ENCODE results near the gene PTPRE.

Gene PTPRE

GRCh38 chr10:127882801-127883459 is 24.0 kb upstream of the PTPRE start:
- DNase-seq (ENCODE audit: extremely low spot score) = no peak
- no peak for TF ChIP-seq CTCF (IDR thresholded peaks at IDR 0.05; ENCODE audit: control extremely low read depth, extremely low read depth, low read depth, missing control alignments)
- CTCF ChIA-PET = interaction anchor here (1.0 to 1.4 kb wide), 2 partner anchors 10 to 21 kb away, joined by 3 read pairs; partner anchors contain the start of gene CLRN3
- POLR2A ChIA-PET = no interaction called here

- no peak for TF ChIP-seq CTCF (IDR thresholded peaks at IDR 0.05; ENCODE audit: control extremely low read depth, extremely low read depth, low read depth, missing control alignments)
- ChIA-PET POLR2A (no interaction called here), CTCF (interaction anchor here (1.0 kb wide), 1 partner anchor 9 kb away, joined by 3 read pairs; the partner anchor contains the start of gene CLRN3)
- DNase-seq (ENCODE audit: extremely low spot score) = no peak
Measured at GRCh38 chr10:127883516-127883915, 23.4 kb upstream of the PTPRE start.

- CTCF ChIA-PET = no interaction called here
- DNase-seq (ENCODE audit: extremely low spot score) = no peak
- TF ChIP-seq CTCF (IDR thresholded peaks at IDR 0.05; ENCODE audit: control extremely low read depth, extremely low read depth, low read depth, missing control alignments) = no peak
- POLR2A ChIA-PET = no interaction called here
Measured at GRCh38 chr10:127884501-127884900, 22.4 kb upstream of the PTPRE start.

- ChIA-PET POLR2A (no interaction called here), CTCF (no interaction called here)
- no peak for TF ChIP-seq CTCF (IDR thresholded peaks at IDR 0.05; ENCODE audit: control extremely low read depth, extremely low read depth, low read depth, missing control alignments)
- DNase-seq (ENCODE audit: extremely low spot score) = no peak
Measured at GRCh38 chr10:127886371-127887051, 20.4 kb upstream of the PTPRE start.

GRCh38 chr10:127887541-127888415 is 19.1 kb upstream of the PTPRE start:
- no peak for DNase-seq (ENCODE audit: extremely low spot score)
- no peak for TF ChIP-seq CTCF (IDR thresholded peaks at IDR 0.05; ENCODE audit: control extremely low read depth, extremely low read depth, low read depth, missing control alignments)
- CTCF ChIA-PET = interaction anchor here (1.5 kb wide), 1 partner anchor 10 kb away, joined by 4 read pairs; no protein-coding TSS in a partner anchor
- POLR2A ChIA-PET = no interaction called here
